Nephron (organoid): ENCODE results near the gene TFAP2E.

Experiments used
- H3K27ac Mint-ChIP-seq, 3 experiments: 2 replicates each; pipeline ENCODE4 v1.8.0; 2020; ENCODE audit warnings: mixed read lengths in 3 of 3, mild to moderate bottlenecking in 2 of 3, moderate library complexity in 1 of 3
- H3K27me3 Mint-ChIP-seq: 2 replicates; pipeline ENCODE4 v1.8.0; 2021; ENCODE audit warnings: low read depth, mild to moderate bottlenecking, moderate library complexity, mixed read lengths
- H3K36me3 Mint-ChIP-seq: 2 replicates; pipeline ENCODE4 v1.8.0; 2020; ENCODE audit warnings: low read depth, mixed read lengths
- H3K4me1 Mint-ChIP-seq: 2 replicates; pipeline ENCODE4 v1.8.0; 2020; ENCODE audit warnings: mixed read lengths
- H3K4me3 Mint-ChIP-seq, 3 experiments: 2 replicates each; pipeline ENCODE4 v1.8.0; 2020; ENCODE audit warnings: mild to moderate bottlenecking in 3 of 3, mixed read lengths in 3 of 3, moderate library complexity in 2 of 3
- H3K9me3 Mint-ChIP-seq: 2 replicates; pipeline ENCODE4 v1.8.0; 2020; ENCODE audit warnings: mixed read lengths
- CTCF ChIP-seq, 3 experiments: fragments of 200-600 bp; sonication (generic); IDR thresholded peaks; one replicate each; pipeline ENCODE4 v1.5.0; 2021; ENCODE audit warnings: antibody characterized with exemption in 3 of 3; ENCODE audit not compliant: unreplicated experiment in 3 of 3

The TFAP2E gene

DNA sequence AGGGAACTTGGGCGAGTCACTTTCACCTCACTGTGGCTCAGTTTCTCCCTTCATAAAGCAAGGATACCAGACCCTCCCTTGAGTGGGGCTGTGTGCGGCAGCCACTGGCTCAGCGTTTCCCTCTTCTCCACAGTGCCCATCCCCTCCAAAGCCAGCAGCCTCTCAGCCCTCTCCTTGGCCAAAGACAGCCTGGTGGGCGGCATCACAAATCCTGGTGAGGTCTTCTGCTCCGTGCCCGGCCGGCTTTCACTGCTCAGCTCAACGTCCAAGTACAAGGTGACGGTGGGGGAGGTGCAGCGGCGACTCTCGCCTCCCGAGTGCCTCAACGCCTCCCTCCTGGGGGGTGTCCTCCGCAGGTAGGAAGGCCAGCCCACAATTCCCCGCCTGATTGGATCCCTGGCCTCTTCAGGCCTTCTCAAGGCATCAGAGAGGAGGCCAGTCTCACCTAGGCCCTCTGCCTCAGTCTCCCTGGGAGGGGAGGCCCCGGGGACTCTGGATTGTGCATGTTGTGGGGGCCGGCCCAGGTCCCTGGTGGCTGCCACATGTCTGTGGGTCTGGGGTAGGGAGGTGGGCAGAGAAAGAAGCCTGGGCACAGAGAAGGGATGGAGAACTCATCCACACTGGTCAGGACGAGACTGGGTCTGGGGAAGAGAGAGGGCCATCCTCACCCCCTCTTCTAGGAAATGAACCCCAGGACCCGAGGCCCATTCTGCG is 15.2 kb downstream of the TFAP2E start:
- no peaks in the 10 kb centered on the region for H3K9me3 Mint-ChIP-seq
- peaks cover 4% of the 10 kb centered on the region for H3K27me3 Mint-ChIP-seq
- no peak for TF ChIP-seq CTCF (IDR thresholded peaks at IDR 0.05; ENCODE audit: unreplicated experiment in 3 of 3)
- no peak overlapping the region for H3K27ac Mint-ChIP-seq
- H3K4me3 Mint-ChIP-seq = no peak overlapping the region
- no peaks in the 10 kb centered on the region for H3K36me3 Mint-ChIP-seq
- no peaks in the 10 kb centered on the region for H3K4me1 Mint-ChIP-seq

DNA sequence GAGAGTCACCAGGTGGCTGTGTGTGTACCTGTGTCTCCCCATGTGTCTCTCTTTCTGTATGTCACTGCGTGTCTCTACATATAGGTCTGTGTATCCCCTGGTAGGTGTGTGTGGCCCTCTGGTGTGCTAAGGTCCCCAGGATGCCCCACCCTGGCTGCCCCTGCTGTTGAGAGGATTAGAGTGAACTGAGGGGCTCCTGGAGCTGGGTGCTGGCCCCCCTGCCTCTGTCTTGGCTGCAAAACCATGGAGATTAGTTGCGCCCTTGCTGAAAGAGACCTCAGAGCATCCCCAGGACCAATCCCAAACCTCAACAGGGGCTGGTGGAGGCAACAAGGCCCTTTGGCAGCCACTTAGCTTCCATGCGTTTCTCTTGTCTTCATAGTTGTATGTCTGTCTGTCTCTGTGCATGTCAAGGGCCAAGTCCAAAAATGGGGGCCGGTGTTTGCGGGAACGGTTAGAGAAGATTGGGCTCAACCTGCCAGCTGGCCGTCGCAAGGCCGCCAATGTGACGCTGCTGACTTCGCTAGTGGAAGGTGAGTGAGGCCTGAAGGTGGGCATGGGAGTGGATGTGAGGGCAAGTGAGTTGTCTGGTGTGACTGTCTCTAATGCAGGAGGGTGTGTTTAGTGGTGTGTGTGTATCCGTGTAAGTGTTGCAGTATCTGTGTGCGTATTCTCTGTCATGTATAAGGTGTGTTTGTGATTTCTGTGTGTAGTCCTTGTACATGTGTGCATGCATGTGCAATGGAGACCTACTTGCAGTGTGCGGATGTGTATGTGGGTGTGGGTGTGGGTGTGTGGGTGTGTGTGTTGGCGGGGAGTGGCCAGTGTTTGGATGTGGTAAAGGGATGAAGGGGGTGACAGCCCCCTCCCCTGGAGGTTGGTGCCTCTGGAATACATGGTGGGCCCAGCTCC is 16.7 kb downstream of the TFAP2E start:
- H3K27ac Mint-ChIP-seq = no peak overlapping the region
- H3K4me1 Mint-ChIP-seq = no peaks in the 10 kb centered on the region
- TF ChIP-seq CTCF (IDR thresholded peaks at IDR 0.05; ENCODE audit: unreplicated experiment in 3 of 3) = no peak
- no peaks in the 10 kb centered on the region for H3K27me3 Mint-ChIP-seq
- no peaks in the 10 kb centered on the region for H3K36me3 Mint-ChIP-seq
- no peak overlapping the region for H3K4me3 Mint-ChIP-seq
- H3K9me3 Mint-ChIP-seq = no peaks in the 10 kb centered on the region

GRCh38 chr1:35590476-35591040 is 17.4 kb downstream of the TFAP2E start:
- Mint-ChIP-seq H3K9me3 (no peaks in the 10 kb centered on the region), H3K27ac (no peak overlapping the region), H3K36me3 (no peaks in the 10 kb centered on the region), H3K27me3 (no peaks in the 10 kb centered on the region), H3K4me3 (no peak overlapping the region), H3K4me1 (no peaks in the 10 kb centered on the region)
- no peak for TF ChIP-seq CTCF (IDR thresholded peaks at IDR 0.05; ENCODE audit: unreplicated experiment in 3 of 3)

- Mint-ChIP-seq H3K9me3 (no peaks in the 10 kb centered on the region), H3K4me1 (no peaks in the 10 kb centered on the region), H3K27me3 (no peaks in the 10 kb centered on the region), H3K27ac (no peak overlapping the region), H3K4me3 (no peak overlapping the region), H3K36me3 (no peaks in the 10 kb centered on the region)
- TF ChIP-seq CTCF (IDR thresholded peaks at IDR 0.05; ENCODE audit: unreplicated experiment in 3 of 3) = no peak
These were observed 18.1 kb downstream of the TFAP2E start for GRCh38 chr1:35591211-35591610.

DNA sequence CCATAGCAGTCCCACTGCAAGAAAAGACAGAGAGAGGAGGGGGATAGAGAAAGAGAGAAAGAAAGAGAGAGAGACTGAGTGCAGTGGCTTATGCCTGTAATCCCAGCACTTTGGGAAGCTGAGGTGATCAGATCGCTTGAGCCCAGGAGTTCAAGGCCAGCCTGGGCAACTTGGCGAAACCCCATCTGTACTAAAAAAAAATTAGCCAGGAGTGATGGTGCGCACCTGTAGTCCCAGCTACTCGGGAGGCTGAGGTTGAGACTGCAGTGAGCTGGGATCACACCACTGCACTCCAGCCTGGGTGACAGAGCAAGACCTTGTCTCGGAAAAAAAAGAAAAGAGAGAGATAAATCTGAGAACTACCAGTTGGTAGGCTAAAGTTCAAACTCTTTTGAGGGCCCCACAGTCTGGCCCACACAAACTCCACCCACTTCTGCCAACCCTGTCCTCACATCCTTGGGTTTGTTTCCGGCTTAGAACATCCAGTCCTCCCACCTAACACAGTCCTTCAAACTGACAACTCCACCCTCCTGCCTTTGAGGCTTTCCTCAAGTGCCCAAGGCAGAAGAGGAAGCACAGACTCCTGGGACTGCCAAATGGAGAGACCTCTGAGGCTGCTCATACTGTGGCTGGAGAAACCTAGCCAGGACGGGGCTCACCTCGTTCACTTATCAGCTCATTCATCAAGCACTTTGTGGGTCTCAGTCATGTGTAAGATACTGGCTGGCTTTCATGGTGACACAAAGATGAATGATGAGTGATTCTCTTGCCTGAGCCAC is 20.1 kb downstream of the TFAP2E start:
- no peaks in the 10 kb centered on the region for H3K4me1 Mint-ChIP-seq
- no peak for TF ChIP-seq CTCF (IDR thresholded peaks at IDR 0.05; ENCODE audit: unreplicated experiment in 3 of 3)
- H3K27me3 Mint-ChIP-seq = no peaks in the 10 kb centered on the region
- no peak overlapping the region for H3K4me3 Mint-ChIP-seq
- no peak overlapping the region for H3K27ac Mint-ChIP-seq
- no peaks in the 10 kb centered on the region for H3K9me3 Mint-ChIP-seq
- H3K36me3 Mint-ChIP-seq = no peaks in the 10 kb centered on the region
